Fibroblast of villous mesenchyme (primary cell): Measurements from ENCODE around the gene MGAT5. TPM values are rescaled to one million over a fixed set of nuclear protein-coding genes. Genes with fewer than 3 reads are reported as not detected.
"Not testable (repeated sequence)": the region's sequence is repeated elsewhere in the genome, so short reads cannot be mapped to it uniquely, and the experiment has no call there.

ENCODE experiments used
- DNase-seq: peaks from one replicate; pipeline ENCODE4 v3.0.0-alpha.2; 2010; ENCODE audit warnings: low read depth
- H3K4me3 ChIP-seq: 2 replicates; pipeline ENCODE4 v1.5.1; 2011; ENCODE audit warnings: low read depth, mild to moderate bottlenecking, low read length
- CTCF ChIP-seq: IDR thresholded peaks from 2 replicates; pipeline ENCODE4 v1.5.1; 2012; ENCODE audit warnings: low read depth, mild to moderate bottlenecking, low read length; ENCODE audit not compliant: insufficient read depth
- total RNA-seq: library from RNA; depleted of rRNA; stranded (reverse); fragments of >200 nt; gene quantifications from 2 replicates; pipeline ENCODE4 v1.2.3, GENCODE V29; 2012

Gene MGAT5
- total RNA-seq, 1 donor = 109 TPM

GRCh38 chr2:134465228-134466105, 211.6 kb downstream of the MGAT5 start:
- H3K4me3 ChIP-seq = no peak overlapping the region
- no peak for TF ChIP-seq CTCF

DNA sequence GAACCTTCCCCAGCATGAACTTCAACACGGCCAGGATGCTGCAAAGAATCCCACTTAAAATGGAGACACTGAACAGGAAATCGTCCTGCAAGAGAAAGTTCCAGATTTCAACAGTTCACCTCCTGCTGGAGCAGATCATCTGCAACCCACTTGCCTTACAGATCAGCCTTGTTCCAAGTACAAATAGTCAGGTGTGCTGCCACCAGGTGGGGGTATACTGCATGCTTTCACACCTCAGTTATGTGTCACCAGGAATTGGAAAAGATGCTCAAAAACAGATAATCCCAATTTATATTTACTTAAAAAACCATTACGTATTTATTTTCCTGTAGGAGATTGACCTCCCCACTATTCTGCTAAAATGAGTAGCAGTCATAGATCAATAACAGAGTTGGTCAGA, 212.3 kb downstream of the MGAT5 start:
- peak; percentile 11 for DNase-seq
- peak; percentile 17 for TF ChIP-seq CTCF

More at GRCh38 chr2:134465228-134466105, 211.6 kb downstream of the MGAT5 start:
- no peak for DNase-seq

GRCh38 chr2:134468164-134468563, 214.3 kb downstream of the MGAT5 start:
- no peak for TF ChIP-seq CTCF
- no peak overlapping the region for H3K4me3 ChIP-seq
- no peak for DNase-seq

More for the DNA sequence above, 212.3 kb downstream of the MGAT5 start:
- H3K4me3 ChIP-seq = no peak overlapping the region

DNA sequence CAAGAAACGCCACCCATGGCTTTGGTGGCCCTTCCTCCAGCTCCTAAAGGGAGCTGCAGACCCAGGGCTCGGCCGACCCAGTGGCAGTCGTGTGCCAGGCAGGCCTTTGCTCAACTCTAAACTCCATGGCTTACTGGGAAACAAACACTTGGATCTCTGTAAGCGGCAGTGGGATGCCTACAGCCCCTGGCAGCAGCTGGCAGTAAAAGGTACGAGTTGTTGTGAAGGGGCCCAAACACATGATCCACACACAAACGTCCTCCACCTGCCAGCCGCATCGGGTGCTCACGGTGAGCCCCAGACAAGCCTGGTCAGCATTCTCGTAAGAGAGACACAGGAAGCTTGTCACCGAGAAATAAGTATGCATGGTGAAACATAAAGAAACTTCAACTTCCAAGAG, 214.9 kb downstream of the MGAT5 start:
- DNase-seq = no peak
- no peak overlapping the region for H3K4me3 ChIP-seq
- no peak for TF ChIP-seq CTCF

GRCh38 chr2:134469516-134470115, 215.7 kb downstream of the MGAT5 start:
- no peak overlapping the region for H3K4me3 ChIP-seq

DNA sequence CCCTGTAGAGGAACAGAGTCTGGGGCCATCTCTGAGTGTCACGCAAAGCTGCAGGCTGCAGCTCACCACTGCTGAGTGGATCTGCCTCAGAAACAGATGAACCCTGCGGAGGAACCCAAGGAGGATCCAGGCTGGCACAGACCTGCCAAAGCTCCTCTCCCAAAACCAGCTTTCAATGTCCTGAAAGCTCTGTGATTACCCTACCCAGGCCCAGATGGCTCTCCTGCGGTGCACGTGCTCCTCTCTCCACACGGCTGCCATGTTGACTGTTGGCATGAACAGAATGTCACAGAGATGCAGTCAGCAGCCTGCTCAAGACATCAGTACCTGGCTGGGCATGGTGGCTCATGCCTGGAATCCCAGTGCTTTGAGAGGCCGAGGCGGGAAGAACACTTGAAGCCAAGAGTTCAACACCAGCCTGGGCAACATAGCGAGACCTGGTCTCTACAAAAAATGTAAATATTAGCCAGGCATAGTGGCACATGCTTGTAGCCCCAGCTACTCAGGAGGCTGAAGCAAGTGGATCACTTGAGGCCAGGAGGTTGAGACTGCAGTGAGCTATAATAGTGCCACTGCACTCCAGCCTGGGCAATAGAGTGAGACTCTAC, 216.8 kb downstream of the MGAT5 start:
- DNase-seq = no peak
- no peak for TF ChIP-seq CTCF

More at GRCh38 chr2:134469516-134470115, 215.7 kb downstream of the MGAT5 start:
- no peak for DNase-seq
- no peak for TF ChIP-seq CTCF

DNA sequence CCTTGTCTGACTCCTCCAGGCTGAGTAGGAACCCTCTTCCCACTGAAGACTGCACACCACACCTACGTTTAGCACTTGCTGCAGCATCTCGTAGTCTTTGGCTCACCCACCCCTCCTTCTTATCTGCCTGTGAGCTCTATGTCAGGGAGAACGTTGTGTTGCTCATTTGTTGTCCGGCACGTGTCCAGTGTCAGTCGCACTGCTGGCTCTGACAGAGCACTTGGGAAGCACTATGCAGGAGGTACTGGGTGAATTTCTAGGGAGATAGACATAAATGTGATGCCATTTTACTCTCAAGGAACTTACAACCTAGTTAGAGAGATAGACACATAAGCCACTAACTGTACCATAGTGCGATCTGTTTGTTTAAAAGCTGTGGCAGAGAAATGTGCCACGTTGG, 223.1 kb downstream of the MGAT5 start:
- not testable (repeated sequence) for DNase-seq, H3K4me3 ChIP-seq

More for the DNA sequence above, 216.8 kb downstream of the MGAT5 start:
- H3K4me3 ChIP-seq = no peak overlapping the region
